Measurements from ENCODE around the gene LSAMP.

- TF ChIP-seq EZH2phosphoT487 (IDR thresholded peaks at IDR 0.05; ENCODE audit: borderline replicate concordance, low read length) (no peak), CTCF (conservative IDR thresholded peaks at IDR 0.05; ENCODE audit: low read depth, low read length) (no peak)
Observed at GRCh38 chr3:116264546-116265319, 180.6 kb downstream of the LSAMP start.

Measured in PC-3 (cell line).